Tibial nerve (tissue), 3 donors: Measurements from ENCODE around the gene HSD17B8.
A peak's percentile ranks its signal among the peaks of the same experiment; 100 is the strongest.

Source experiments
- POLR2A ChIP-seq, 2 donors: fragments of 450-650 bp; IDR thresholded peaks; one replicate each; pipeline ENCODE4 v1.6.1; 2017; ENCODE audit warnings: antibody characterized with exemption in 2 of 2, mild to moderate bottlenecking in 2 of 2, moderate library complexity in 2 of 2
- TF ChIP-seq, protein P1 (sequence below), 5 experiments: fragments of 200-600 bp in 3 of 5; fragments of 450-650 bp in 2 of 5; sonication (generic) in 3 of 5; IDR thresholded peaks; one replicate each; pipeline ENCODE4 v1.5.1; 2016 to 2019; ENCODE audit warnings: antibody characterized with exemption in 5 of 5, mild to moderate bottlenecking in 3 of 5, moderate library complexity in 2 of 5

DNA sequence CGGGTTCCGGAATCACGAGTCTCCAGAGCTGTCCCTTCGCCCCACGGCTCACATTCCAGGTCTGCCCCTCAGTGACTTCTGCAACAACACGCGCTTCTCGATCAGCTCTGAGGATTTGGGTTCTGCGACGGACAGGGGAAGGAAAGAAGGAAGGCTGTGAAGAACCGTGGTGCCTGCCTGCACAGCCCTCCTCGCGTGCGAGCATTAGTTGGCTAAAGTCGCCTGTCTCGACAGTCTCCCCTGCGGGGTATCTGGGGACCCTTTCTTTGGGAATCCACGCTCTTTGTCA lies 44.1 kb downstream of the HSD17B8 start:
- TF ChIP-seq, protein P1, sequence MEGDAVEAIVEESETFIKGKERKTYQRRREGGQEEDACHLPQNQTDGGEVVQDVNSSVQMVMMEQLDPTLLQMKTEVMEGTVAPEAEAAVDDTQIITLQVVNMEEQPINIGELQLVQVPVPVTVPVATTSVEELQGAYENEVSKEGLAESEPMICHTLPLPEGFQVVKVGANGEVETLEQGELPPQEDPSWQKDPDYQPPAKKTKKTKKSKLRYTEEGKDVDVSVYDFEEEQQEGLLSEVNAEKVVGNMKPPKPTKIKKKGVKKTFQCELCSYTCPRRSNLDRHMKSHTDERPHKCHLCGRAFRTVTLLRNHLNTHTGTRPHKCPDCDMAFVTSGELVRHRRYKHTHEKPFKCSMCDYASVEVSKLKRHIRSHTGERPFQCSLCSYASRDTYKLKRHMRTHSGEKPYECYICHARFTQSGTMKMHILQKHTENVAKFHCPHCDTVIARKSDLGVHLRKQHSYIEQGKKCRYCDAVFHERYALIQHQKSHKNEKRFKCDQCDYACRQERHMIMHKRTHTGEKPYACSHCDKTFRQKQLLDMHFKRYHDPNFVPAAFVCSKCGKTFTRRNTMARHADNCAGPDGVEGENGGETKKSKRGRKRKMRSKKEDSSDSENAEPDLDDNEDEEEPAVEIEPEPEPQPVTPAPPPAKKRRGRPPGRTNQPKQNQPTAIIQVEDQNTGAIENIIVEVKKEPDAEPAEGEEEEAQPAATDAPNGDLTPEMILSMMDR (IDR thresholded peaks at IDR 0.05), result peak in 2 of 5 experiments; percentile 25 to 29
- no peak for TF ChIP-seq POLR2A (IDR thresholded peaks at IDR 0.05)
